GM12872 (cell line): Measurements from ENCODE around the gene WDHD1.

Source experiments
- CTCF ChIP-seq: IDR thresholded peaks from 3 replicates; pipeline ENCODE4 v1.5.1; 2011; ENCODE audit warnings: low read depth, mild to moderate bottlenecking, low read length, moderate library complexity; ENCODE audit not compliant: insufficient read depth

WDHD1 gene

DNA sequence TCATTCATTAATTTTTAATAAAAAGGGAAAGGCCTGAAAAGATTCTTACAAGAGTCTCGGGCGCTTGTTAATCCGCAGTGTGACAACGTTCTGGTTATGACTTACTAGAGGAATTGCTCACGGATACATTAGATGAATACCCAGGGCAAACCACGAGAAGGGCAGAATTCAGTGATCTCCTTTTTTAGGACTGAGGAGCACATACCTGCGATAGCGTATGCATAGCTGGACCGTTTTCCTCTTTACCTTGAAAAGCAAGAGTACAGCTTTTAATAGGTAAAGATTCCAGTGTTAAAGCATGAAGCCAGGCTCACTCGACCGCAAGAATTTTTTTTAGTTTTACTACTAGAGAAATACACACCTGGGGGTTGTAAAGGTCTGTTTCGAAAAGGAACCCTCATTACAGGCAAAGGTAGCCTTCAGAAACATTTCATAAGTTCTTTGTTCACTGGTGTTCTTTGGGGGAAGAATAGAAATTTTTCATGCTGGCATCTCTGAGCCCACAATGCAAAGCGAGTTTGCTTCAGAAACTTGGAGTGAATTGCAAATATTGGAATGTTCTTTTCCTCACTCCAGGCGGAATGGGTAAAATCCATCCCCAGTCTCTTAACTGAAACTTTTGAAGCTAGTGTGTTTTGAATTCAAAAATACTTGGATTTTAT lies 25.5 kb upstream of the WDHD1 start:
- no peak for TF ChIP-seq CTCF

GRCh38 chr14:55051423-55052268 lies 24.7 kb upstream of the WDHD1 start, which contains the start of gene MAPK1IP1L:
Gene MAPK1IP1L (plus strand): TSS chr14:55051647. CDS start chr14:55061684, 10,037 bp downstream.
- peak; percentile 98 for TF ChIP-seq CTCF

DNA sequence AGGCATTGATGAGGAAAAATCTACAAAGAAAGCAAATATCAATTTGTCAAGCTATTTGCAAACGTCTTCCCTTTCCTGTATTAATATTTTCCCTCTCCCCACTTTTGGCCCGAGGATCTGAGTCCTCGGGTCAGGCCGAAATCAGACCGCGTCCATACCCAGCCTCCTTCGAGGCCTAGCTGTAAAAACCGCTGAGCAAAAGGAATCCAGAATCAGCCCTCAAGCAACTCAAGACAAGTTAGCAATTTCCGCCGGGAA lies 24.2 kb upstream of the WDHD1 start:
- no peak for TF ChIP-seq CTCF

GRCh38 chr14:55048900-55049436 lies 22.1 kb upstream of the WDHD1 start:
- no peak for TF ChIP-seq CTCF

DNA sequence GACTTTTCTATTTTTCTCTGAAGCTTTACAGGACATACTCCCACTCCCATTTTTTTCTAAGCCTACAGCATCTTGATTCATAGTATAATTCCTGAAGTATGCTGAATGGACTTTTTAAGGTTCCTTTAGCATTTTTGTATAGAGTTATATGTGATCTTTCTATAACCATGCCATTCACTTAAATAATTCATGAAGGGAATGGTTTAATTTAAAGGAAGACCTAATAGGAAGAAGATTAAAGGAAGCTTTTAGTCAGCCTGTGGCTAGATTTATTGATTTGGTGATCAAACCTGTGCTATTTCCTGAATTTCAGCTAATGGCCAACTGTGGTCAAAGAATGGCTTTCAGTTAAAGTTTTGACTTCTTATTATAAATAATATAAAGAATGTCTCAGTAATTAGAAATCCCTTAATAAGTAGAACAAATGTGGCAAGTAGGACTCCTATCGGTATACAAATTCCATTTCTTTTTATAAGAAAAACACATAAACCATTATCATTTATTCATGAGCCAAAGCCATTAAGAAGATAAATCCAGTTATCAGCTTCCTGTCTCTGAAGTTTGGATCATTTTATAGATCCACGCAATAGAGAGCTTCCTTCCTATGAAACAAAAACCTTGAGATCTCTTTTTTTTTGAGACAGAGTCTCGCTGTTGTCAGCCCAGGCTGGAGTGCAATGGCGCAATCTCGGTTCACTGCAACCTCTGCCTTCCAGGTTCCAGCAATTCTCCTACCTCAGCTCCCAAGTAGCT lies 20.6 kb upstream of the WDHD1 start:
- no peak for TF ChIP-seq CTCF

GRCh38 chr14:55045087-55045486 lies 18.2 kb upstream of the WDHD1 start:
- TF ChIP-seq CTCF = no peak

DNA sequence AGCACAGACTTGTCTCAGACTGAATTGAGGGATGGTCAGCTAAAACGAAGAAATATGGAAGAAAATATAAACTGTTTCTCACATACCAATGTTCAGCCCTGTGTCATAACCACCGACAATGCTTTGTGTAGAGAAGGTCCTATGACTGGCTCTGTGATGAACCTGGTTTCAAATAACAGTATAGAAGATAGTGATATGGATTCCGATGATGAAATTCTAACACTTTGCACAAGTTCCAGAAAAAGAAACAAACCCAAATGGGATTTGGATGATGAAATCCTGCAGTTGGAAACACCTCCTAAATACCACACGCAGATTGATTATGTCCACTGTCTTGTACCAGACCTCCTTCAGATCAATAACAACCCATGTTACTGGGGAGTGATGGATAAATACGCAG lies 16.6 kb upstream of the WDHD1 start:
- no peak for TF ChIP-seq CTCF
